ENCODE data around the gene CD74.
A peak's percentile ranks its signal among the peaks of the same experiment; 100 is the strongest.
"Not testable (repeated sequence)": the region's sequence is repeated elsewhere in the genome, so short reads cannot be mapped to it uniquely, and the experiment has no call there.

The CD74 gene

GRCh38 chr5:150441813-150442698 lies 29.3 kb upstream of the CD74 start:
- no peak for DNase-seq

GRCh38 chr5:150440948-150441812 lies 28.5 kb upstream of the CD74 start:
- no peak for DNase-seq

- no peak for DNase-seq
These were observed 26.3 kb upstream of the CD74 start for GRCh38 chr5:150438873-150439546.

- DNase-seq, result peak; percentile 93
These were observed 23.5 kb upstream of the CD74 start for GRCh38 chr5:150436141-150436680.

GRCh38 chr5:150434464-150434863 lies 21.8 kb upstream of the CD74 start:
- DNase-seq, result no peak

- DNase-seq, result no peak
These were observed 18.9 kb upstream of the CD74 start for GRCh38 chr5:150431574-150431973.

- DNase-seq, result no peak
These were observed 18.3 kb upstream of the CD74 start for GRCh38 chr5:150431048-150431447.

GRCh38 chr5:150429410-150429873 lies 16.7 kb upstream of the CD74 start:
- no peak for DNase-seq

- no peak for DNase-seq
These were observed 16.3 kb upstream of the CD74 start for GRCh38 chr5:150428978-150429377.

GRCh38 chr5:150428106-150428876 lies 15.6 kb upstream of the CD74 start:
- DNase-seq, result no peak

GRCh38 chr5:150426165-150426564 lies 13.5 kb upstream of the CD74 start:
- DNase-seq, result not testable (repeated sequence)

GRCh38 chr5:150422758-150423157 lies 10.0 kb upstream of the CD74 start:
- no peak for DNase-seq

GRCh38 chr5:150422075-150422474 lies 9.4 kb upstream of the CD74 start:
- no peak for DNase-seq

- DNase-seq, result no peak
These were observed 7.0 kb upstream of the CD74 start for GRCh38 chr5:150419630-150420270.

- not testable (repeated sequence) for DNase-seq
These were observed 1.4 kb upstream of the CD74 start for GRCh38 chr5:150413902-150414790.

GRCh38 chr5:150413176-150413901 lies 629 bp upstream of the CD74 start:
- no peak for DNase-seq

GRCh38 chr5:150411245-150411979 lies 1.3 kb downstream of the CD74 start:
- peak; percentile 84 for DNase-seq

GRCh38 chr5:150410524-150411244 lies 2.0 kb downstream of the CD74 start:
- DNase-seq, result peak; percentile 72

Data from activated CD4-positive, alpha-beta T cell treated with anti-CD3 and anti-CD28 coated beads, Interleukin-10, Interleukin-2, amounts not matched to agents 100 ng/mL and 50 ng/mL, durations not matched to agents 16 hours and 8 hours (primary cell).